GM19351 (cell line): ENCODE results near the gene PPME1.

Experiments used
- ATAC-seq: cut with Tn5 transposase; IDR thresholded peaks from one replicate; pipeline ENCODE4 v1.9.1; 2021; ENCODE audit warnings: mild to moderate bottlenecking, moderate library complexity; ENCODE audit not compliant: unreplicated experiment

Gene PPME1

GRCh38 chr11:74221816-74222215 lies 50.7 kb downstream of the PPME1 start:
- no peak for ATAC-seq

- ATAC-seq, result no peak
Measured at GRCh38 chr11:74225565-74225964, 54.5 kb downstream of the PPME1 start.

- no peak for ATAC-seq
Measured at GRCh38 chr11:74226907-74227306, 55.8 kb downstream of the PPME1 start.

- no peak for ATAC-seq
Measured at GRCh38 chr11:74232311-74232950, 61.3 kb downstream of the PPME1 start.

GRCh38 chr11:74233683-74234082 lies 62.6 kb downstream of the PPME1 start:
- no peak for ATAC-seq

GRCh38 chr11:74235121-74235520 lies 64.0 kb downstream of the PPME1 start:
- no peak for ATAC-seq

- no peak for ATAC-seq
Measured at GRCh38 chr11:74237541-74237940, 66.5 kb downstream of the PPME1 start.

- no peak for ATAC-seq
Measured at GRCh38 chr11:74238243-74238642, 67.2 kb downstream of the PPME1 start.

- ATAC-seq, result no peak
Measured at GRCh38 chr11:74248469-74248868, 77.4 kb downstream of the PPME1 start.

GRCh38 chr11:74249496-74249895 lies 78.4 kb downstream of the PPME1 start:
- ATAC-seq, result no peak

GRCh38 chr11:74253361-74253760 lies 82.3 kb downstream of the PPME1 start:
- ATAC-seq, result no peak

GRCh38 chr11:74255741-74256375 lies 84.8 kb downstream of the PPME1 start:
- ATAC-seq, result no peak

GRCh38 chr11:74256378-74257133 lies 85.5 kb downstream of the PPME1 start:
- no peak for ATAC-seq

GRCh38 chr11:74257959-74258553 lies 87.0 kb downstream of the PPME1 start:
- ATAC-seq, result no peak

- no peak for ATAC-seq
Measured at GRCh38 chr11:74262725-74263124, 91.6 kb downstream of the PPME1 start.

- no peak for ATAC-seq
Measured at GRCh38 chr11:74265256-74265655, 94.2 kb downstream of the PPME1 start.

- no peak for ATAC-seq
Measured at GRCh38 chr11:74267014-74267413, 95.9 kb downstream of the PPME1 start.

- ATAC-seq, result no peak
Measured at GRCh38 chr11:74268456-74268855, 97.4 kb downstream of the PPME1 start.

- ATAC-seq, result no peak
Measured at GRCh38 chr11:74269161-74269811, 98.2 kb downstream of the PPME1 start.

- ATAC-seq, result no peak
Measured at GRCh38 chr11:74272276-74272675, 101.2 kb downstream of the PPME1 start.

- ATAC-seq, result no peak
Measured at GRCh38 chr11:74276581-74276980, 105.5 kb downstream of the PPME1 start.
